AG08396 (cell line): ENCODE results near the gene POU3F3.

Experiments
- DNase-seq: peaks from one replicate; pipeline ENCODE4 v3.0.0; 2012; ENCODE audit warnings: low spot score, mixed read lengths

POU3F3 gene

DNA sequence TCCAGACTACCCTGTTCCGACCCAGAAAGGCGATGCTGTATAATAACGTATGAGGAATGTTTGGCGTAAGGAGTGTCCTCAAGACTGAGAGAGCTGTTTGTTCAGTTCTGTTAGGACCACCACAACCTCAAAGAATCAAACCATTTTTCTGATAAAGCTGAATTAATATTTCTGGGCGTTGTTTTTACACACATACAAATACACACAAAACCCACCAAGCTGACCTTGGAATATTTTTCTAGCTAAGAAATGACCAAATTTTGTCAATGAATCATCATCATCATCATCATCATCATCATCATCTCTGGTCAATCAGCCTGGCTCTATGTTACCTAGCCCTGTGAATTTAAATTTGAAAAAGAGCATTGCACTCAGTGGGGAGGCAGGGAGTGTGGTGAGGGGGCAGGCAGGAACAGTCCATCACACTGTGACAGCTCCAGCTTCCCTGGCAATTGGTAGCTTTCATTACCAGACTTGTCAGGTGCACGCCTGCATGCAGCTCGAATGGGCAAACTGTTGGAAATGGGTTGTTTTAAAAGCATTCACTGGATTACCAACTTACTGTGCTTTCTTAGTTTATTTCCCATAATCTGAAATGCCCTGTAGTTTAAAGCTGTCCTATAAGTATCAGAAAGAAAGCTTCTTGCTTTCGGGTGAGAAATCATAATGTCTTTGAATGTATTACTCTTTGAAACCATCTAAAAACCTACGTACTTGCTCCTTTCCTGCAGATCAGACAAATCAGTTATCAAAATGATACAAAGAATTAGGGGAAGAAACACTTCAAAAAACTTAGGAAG is 6.9 kb upstream of the POU3F3 start:
- no peak for DNase-seq

GRCh38 chr2:104847586-104848160 is 6.2 kb upstream of the POU3F3 start:
- DNase-seq = no peak

DNA sequence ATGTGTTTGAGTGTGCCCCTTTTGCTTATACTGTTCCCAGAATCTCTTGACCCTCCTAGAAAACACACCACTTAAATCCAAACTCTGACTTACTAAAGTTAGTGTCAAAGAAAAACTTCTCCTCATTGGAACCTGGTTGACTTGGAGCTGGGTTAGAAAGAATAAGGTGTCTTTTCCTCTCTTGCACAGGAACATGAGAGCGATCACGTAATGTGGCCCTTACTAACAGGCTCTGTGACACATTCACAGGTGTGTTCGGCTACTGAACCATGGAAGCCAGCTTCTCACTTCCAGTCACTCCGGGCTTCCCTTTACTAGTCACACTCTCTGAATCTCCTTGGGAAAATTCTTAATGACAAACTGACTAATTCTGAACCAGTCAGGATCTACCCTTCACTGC is 5.4 kb upstream of the POU3F3 start:
- no peak for DNase-seq

- DNase-seq = no peak
Measured at GRCh38 chr2:104849101-104849500, 4.8 kb upstream of the POU3F3 start.

DNA sequence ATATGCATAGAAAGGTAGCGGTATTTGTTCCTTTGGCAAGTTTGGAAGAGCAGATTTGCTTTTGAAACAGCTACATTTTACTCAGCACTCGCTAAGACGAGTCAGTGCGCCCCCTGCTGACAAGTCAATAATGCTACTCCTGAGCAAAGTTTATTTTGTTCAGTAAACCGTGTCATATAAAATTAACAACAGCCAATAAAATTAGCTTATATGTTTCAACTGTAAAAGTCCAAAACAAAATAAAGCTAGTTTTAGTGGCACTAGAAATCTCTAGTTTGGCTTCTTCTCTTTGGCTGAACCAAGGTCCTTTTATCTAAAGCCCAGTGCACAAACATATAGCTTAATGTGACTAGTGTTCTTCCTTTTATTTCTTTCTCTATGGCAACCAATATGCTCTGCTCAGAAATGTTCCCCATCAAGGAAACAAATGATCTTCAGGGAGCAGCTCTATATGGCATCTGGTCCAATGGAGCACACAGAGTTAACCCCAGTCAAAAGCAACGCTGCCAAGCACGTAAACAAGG is 4.2 kb upstream of the POU3F3 start:
- peak; percentile 72 for DNase-seq

DNA sequence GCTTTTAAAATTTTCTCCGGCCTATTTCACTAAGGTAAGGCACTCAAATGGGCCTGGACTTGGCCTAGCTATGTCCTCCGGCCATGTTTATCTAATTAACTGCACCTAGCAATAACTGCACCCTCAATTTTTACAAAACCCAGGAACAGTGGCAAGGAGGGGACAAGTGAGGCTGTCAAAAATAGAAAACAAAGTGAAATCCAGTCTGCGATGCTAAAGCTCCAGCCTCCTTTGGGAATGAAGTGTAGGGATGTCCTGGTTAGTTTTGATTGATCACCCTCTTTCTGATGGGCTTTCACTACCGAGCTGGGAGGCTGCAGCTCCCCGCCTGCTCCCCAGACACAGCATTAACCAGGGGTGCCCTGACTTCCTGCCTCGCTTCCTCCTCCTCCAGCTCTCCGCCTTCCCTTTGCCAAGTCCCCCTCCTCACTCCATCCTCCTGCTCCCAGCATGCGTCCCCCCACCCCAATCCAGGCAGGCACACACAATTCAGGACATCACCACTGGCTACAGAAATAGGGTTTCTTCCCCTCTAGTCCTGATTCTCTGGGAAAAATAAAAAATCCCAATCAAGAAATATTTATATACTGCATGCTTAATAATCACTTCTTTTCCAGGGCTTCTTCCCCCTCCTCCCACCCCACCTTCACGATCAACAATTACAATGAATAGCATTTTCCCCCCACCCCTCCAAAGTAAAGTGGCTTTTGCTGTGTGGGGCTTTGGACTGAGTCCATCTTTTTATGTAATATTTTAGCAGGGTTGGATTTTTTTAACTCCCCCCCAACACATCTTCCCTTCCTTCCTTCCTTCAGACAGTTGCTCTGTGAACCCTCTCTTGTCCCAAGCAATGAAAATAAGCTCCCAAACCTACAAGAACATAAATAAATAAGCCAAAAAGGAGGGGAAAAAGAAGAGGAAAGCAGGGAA is 3.3 kb upstream of the POU3F3 start:
- no peak for DNase-seq

- DNase-seq = peak; percentile 5
Measured at GRCh38 chr2:104851291-104852089, 2.4 kb upstream of the POU3F3 start.

DNA sequence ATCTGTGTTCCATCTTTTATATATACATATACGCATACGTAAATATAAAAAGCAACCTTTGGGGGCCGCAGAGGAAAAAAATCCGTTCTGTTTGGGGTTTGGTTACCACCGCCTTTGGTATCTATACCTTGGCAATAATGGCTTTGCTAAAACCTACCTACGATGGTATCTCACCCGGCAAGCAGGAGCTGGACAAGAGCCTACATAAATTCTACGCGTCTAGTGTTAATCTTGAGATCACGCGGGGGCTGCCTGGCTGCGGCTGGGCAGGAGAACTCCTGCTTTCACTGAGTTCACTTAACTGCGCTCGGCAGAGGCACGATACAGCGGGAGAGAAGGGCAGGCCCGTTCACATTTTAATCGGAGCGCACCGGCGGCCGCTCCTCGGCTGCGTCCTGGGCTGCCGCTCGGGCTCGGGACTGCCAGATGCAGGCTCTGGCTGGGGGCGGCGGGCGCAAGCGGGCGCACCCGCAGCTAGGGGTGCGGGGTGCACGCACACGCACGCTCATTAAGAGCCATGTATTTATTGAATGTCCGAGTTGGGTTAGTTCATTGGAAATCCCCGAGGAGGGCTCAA is 1.7 kb upstream of the POU3F3 start:
- peak; percentile 21 for DNase-seq

GRCh38 chr2:104854498-104855220 is 744 bp downstream of the POU3F3 start:
- peak; percentile 7 for DNase-seq

DNA sequence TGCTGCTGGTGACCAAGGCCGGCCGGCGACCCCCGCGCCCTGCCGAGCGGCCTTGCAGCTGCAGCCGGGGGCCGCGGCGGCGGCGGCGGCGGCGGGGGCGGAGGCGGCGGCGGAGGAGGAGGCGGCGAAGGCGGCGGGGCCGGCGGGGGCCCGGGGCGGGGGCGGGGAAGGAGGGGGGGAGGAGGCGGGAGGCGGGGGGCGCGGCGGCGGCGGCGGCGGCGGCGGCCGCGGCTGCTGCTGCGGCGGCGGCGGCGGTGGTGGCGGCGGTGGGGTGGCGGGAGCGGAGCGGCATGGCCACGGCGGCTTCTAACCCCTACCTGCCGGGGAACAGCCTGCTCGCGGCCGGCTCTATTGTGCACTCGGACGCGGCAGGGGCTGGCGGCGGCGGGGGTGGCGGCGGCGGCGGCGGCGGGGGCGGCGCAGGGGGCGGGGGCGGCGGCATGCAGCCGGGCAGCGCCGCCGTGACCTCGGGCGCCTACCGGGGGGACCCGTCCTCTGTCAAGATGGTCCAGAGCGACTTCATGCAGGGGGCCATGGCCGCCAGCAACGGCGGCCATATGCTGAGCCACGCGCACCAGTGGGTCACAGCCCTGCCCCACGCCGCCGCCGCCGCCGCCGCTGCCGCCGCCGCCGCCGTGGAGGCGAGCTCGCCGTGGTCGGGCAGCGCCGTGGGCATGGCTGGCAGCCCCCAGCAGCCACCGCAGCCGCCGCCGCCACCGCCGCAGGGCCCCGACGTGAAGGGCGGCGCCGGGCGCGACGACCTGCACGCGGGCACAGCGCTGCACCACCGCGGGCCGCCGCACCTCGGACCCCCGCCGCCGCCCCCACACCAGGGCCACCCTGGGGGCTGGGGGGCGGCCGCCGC is 1.5 kb downstream of the POU3F3 start:
- DNase-seq = no peak

DNA sequence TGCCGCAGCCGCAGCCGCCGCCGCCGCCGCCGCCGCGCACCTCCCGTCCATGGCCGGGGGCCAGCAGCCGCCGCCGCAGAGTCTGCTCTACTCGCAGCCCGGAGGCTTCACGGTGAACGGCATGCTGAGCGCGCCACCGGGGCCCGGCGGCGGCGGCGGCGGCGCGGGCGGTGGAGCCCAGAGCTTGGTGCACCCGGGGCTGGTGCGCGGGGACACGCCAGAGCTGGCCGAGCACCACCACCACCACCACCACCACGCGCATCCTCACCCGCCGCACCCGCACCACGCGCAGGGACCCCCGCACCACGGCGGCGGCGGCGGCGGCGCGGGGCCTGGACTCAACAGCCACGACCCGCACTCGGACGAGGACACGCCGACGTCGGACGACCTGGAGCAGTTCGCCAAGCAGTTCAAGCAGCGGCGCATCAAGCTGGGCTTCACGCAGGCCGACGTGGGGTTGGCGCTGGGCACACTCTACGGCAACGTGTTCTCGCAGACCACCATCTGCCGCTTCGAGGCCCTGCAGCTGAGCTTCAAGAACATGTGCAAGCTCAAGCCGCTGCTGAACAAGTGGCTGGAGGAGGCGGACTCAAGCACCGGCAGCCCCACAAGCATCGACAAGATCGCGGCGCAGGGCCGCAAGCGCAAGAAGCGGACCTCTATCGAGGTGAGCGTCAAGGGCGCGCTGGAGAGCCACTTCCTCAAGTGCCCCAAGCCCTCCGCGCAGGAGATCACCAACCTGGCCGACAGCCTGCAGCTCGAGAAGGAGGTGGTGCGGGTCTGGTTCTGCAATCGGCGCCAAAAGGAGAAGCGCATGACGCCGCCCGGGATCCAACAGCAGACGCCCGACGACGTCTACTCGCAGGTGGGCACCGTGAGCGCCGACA is 2.4 kb downstream of the POU3F3 start:
- DNase-seq = no peak

DNA sequence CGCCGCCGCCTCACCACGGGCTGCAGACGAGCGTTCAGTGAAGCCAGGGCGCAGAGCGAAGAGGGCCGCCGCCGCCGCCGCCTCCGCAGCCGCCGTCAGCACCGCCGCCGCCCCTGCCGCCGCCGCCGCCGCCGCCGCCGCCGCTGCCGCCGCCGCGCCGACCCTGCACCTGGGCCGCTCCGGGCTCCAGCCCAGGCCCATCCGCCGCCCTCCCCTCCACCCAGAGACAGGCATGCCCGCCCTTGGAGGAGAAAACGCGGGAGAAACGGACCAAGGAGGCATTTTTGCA is 3.0 kb downstream of the POU3F3 start:
- DNase-seq = no peak

- no peak for DNase-seq
Measured at GRCh38 chr2:104857262-104858005, 3.5 kb downstream of the POU3F3 start.

DNA sequence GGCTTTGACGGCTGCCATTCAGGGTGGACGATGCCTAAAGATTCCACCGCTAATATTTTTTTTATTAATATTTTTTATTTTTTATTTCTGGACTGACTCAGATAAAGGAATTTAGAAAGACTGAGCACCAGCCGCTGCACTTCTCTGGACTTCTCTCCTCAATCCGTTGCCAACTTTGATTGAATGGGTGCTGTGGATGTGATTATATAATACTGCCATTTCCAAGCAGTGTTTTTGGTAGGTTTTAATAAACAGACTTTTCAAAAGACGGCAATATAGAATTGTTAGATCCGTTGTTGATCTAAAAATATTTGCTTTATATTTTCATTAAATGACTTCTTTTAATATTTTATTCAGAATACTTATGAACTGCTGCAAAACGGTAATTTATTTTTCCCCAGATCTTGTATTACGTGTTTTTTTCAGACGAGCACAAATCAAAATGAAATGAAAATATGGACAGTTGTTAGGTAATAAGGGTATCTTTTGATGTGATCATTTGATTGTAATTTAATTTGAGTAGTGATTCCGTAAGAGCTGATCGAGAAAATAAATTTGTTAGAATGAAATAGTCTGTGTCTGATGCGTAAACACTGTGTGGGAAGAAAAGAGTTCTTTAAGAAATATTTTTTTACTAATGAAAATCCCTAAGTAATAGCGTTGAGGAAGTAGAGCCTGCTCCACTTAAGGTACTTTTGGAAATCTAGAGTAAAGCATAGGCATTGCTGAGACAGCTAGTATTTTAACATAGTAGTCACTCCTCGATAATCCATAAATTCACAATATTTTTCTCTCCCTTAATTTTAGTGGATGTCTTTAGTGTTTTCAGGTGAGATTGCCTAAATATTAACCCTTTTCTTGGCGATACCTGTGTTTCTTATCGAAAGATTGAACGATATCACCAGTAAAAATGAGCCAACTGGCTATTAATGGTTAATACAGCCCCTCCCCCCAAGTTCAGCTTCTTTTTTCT is 4.4 kb downstream of the POU3F3 start:
- DNase-seq = no peak

GRCh38 chr2:104859291-104859765 is 5.4 kb downstream of the POU3F3 start:
- no peak for DNase-seq

DNA sequence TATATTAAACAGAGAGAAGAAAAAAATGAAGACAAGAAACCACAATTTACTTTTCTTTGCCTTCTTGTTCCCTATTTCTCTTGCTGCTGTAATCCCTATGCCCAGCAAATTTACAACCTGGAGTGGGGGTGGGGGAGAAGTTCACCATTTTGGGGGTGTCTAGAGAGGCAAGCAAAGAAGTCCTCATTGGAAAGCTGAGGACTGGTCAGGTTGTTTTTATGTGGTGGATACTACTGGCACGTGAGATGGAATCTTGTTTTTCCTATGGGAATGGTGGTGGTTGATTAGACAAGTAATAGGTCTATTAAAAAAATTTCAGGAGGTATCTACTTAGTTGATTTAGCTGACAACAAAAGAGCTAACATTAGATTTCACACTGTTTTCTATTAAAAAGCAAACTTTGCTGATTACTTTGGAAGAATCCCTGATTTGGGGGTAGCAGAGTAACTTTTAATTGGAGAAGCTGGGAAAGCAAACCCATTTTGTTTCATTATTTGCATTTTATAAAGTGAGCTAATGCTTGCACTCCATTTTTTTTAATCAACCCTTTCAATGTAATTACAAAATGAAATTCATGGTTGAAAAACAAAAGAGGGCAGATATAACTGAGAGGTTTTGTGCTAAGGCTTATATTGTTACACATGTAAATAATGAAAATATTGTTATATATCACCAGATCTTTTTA is 6.0 kb downstream of the POU3F3 start:
- no peak for DNase-seq
